ENCODE data around the gene DDX41. TPM values are rescaled to one million over a fixed set of nuclear protein-coding genes. Genes with fewer than 3 reads are reported as not detected.

DDX41 gene
- total RNA-seq, 2 donors from 2014 or later: 53.7 to 138 TPM

- no peaks in the 10 kb centered on the region for H3K9me3 ChIP-seq
- no peak for TF ChIP-seq CTCF (IDR thresholded peaks at IDR 0.05)
- no peaks in the 10 kb centered on the region for H3K27me3 ChIP-seq (replicated peaks; ENCODE audit: insufficient read depth)
- no peak for ATAC-seq (ENCODE audit: insufficient number of reproducible peaks, low FRiP score, low read depth)
- no peak overlapping the region for H3K4me3 ChIP-seq
- peaks cover 34 to 79% of the 10 kb centered on the region in 2 donors for H3K4me1 ChIP-seq (ENCODE audit: control insufficient read depth in 1 of 2, low read depth in 2 of 2)
- no peak for DNase-seq (ENCODE audit: low spot score)
- H3K27ac ChIP-seq: peak overlapping the region; percentile 65 to 77
- H3K36me3 ChIP-seq: no peaks in the 10 kb centered on the region
These were observed 41.8 kb downstream of the DDX41 start for GRCh38 chr5:177474846-177475562.

DNA sequence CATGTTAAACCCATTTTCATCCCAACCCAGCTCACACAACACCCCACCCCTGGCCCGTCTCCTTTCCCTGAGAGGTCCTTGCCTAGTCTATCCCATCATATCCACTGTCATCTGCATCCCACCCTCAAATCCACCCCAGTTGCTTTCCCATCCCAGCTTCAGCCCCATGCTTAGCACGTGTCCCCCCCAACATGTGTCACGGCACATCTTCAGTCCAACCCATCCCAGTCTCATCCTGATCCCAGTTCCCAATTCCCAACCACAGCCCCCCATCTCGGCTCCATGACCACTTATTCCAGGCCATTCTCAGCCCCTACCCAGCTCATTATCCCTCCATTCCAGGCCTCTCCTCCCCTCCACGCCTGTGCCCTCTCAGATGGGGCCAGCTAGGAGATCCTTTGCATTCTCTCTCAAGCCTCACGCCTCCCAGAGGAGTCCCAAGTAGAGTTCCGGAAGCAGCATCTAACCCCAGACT lies 42.7 kb downstream of the DDX41 start:
- Histone ChIP-seq H3K27me3 (replicated peaks; ENCODE audit: insufficient read depth) (no peaks in the 10 kb centered on the region), H3K9me3 (no peaks in the 10 kb centered on the region), H3K36me3 (no peaks in the 10 kb centered on the region), H3K4me1 (ENCODE audit: control insufficient read depth in 1 of 2, low read depth in 2 of 2) (peaks cover 28 to 79% of the 10 kb centered on the region in 2 donors), H3K27ac (peak overlapping the region; percentile 65 to 77), H3K4me3 (peak overlapping the region; percentile 87)
- no peak for TF ChIP-seq CTCF (IDR thresholded peaks at IDR 0.05)
- DNase-seq (ENCODE audit: low spot score): no peak
- no peak for ATAC-seq (ENCODE audit: insufficient number of reproducible peaks, low FRiP score, low read depth)

GRCh38 chr5:177473443-177474001 lies 43.2 kb downstream of the DDX41 start, which contains the start of gene DBN1:
TSS of gene DBN1 (minus strand) at chr5:177473634. CDS start at chr5:177473521, 113 bp downstream.
- Histone ChIP-seq H3K4me3 (peak within 1 kb of the TSS; percentile 87), H3K9me3 (no peaks in the 10 kb centered on the region), H3K36me3 (no peaks in the 10 kb centered on the region), H3K27ac (peak within 1 kb of the TSS; percentile 73 to 78), H3K27me3 (replicated peaks; ENCODE audit: insufficient read depth) (no peaks in the 10 kb centered on the region), H3K4me1 (ENCODE audit: control insufficient read depth in 1 of 2, low read depth in 2 of 2) (peaks cover 23 to 79% of the 10 kb centered on the region in 2 donors)
- TF ChIP-seq CTCF (IDR thresholded peaks at IDR 0.05): no peak
- peak; percentile 1 for ATAC-seq (ENCODE audit: insufficient number of reproducible peaks, low FRiP score, low read depth)
- no peak for DNase-seq (ENCODE audit: low spot score)

DNA sequence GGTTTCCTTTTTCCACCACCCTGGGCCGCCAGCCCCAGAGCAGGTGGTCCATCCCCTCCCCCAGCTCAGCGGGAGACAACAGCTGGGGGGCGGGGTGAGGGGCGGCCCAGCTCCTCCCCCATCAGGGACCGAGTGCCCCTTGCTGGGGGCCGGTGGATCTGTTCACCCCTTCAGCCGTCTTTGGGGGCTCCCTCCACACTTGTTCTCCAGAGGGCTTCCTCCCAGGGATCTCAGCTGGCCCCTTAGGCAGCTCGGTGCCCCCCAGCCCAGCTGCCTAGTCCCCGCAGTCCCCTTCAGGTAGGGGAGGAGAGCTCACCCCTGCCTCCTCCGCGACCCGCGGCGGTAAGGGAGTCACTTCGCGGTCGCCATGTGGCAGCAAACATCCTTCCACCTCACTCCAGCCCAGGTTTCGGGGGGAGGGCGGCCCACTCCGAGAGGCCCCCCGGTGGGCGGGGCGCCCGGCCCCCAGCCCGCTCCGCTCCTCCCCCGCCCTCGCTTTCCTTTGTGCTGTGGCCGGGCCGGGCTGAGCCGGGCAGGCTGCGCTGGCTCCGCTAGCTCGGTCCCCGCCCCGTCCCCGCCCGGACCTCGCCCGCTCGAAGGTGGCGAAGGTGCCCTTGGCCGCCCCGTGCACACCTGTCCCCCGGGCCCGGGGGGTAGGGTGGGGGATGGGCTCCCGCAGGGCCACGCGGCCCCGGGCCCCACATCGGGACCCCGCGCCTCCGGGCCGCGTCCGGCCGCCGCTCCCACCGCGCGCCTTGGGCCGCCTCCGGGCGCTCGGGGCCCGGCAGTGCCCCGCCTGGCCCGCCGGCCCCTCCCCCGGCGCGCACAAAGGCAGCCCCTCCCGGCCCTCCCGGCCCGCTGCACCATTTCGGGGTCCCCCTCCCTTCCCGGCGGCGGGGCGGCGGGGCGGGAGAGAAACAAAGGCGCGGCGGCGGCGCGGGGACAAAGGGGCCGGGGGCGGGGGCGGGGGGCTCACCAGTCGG lies 44.0 kb downstream of the DDX41 start:
- H3K27ac ChIP-seq: peak overlapping the region; percentile 73 to 78
- no peak for TF ChIP-seq CTCF (IDR thresholded peaks at IDR 0.05)
- ATAC-seq (ENCODE audit: insufficient number of reproducible peaks, low FRiP score, low read depth) (no peak), DNase-seq (ENCODE audit: low spot score) (no peak)
- H3K4me3 ChIP-seq: peak overlapping the region; percentile 87
- H3K27me3 ChIP-seq (replicated peaks; ENCODE audit: insufficient read depth): no peaks in the 10 kb centered on the region
- H3K4me1 ChIP-seq (ENCODE audit: control insufficient read depth in 1 of 2, low read depth in 2 of 2): peaks cover 23 to 73% of the 10 kb centered on the region in 2 donors
- no peaks in the 10 kb centered on the region for H3K9me3 ChIP-seq
- H3K36me3 ChIP-seq: no peaks in the 10 kb centered on the region
